Fibroblast of lung (primary cell): ENCODE measurements around the gene RYR1.

Experiments
- EZH2 ChIP-seq: IDR thresholded peaks from 2 replicates; pipeline ENCODE4 v1.5.1; 2012; ENCODE audit warnings: low read length, control low read depth, mild to moderate bottlenecking; ENCODE audit errors: missing control alignments
- TF ChIP-seq, protein P1 (sequence below), 2 donors: IDR thresholded peaks in 1 of 2; conservative IDR thresholded peaks in 1 of 2; 1 replicate in 1 of 2; 2 replicates in 1 of 2; pipeline ENCODE4 v1.5.1; 2011 to 2012; ENCODE audit warnings: low read length in 2 of 2, control low read depth in 1 of 2, inconsistent platforms in 1 of 2, low read depth in 1 of 2, mild to moderate bottlenecking in 1 of 2

- TF ChIP-seq, protein P1, sequence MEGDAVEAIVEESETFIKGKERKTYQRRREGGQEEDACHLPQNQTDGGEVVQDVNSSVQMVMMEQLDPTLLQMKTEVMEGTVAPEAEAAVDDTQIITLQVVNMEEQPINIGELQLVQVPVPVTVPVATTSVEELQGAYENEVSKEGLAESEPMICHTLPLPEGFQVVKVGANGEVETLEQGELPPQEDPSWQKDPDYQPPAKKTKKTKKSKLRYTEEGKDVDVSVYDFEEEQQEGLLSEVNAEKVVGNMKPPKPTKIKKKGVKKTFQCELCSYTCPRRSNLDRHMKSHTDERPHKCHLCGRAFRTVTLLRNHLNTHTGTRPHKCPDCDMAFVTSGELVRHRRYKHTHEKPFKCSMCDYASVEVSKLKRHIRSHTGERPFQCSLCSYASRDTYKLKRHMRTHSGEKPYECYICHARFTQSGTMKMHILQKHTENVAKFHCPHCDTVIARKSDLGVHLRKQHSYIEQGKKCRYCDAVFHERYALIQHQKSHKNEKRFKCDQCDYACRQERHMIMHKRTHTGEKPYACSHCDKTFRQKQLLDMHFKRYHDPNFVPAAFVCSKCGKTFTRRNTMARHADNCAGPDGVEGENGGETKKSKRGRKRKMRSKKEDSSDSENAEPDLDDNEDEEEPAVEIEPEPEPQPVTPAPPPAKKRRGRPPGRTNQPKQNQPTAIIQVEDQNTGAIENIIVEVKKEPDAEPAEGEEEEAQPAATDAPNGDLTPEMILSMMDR (conservative IDR thresholded peaks at IDR 0.05 in 1 of 2, IDR thresholded peaks at IDR 0.05 in 1 of 2; ENCODE audit: low read depth in 1 of 2, low read length in 2 of 2), result no peak
- TF ChIP-seq EZH2, result no peak
Measured at GRCh38 chr19:38559428-38560401, 126.2 kb downstream of the RYR1 start.
